Sigmoid colon (tissue), 4 donors: ENCODE measurements around the gene MRM3.

ENCODE experiments used
- POLR2A ChIP-seq, 2 donors: fragments of 450-650 bp; IDR thresholded peaks; one replicate each; pipeline ENCODE4 v1.6.1; 2016; ENCODE audit warnings: antibody characterized with exemption in 2 of 2, mild to moderate bottlenecking in 2 of 2, moderate library complexity in 2 of 2
- POLR2AphosphoS5 ChIP-seq, 4 donors: sonication (generic); formaldehyde crosslinking; IDR thresholded peaks; one replicate each; pipeline ENCODE4 v1.6.1; 2017; ENCODE audit warnings: antibody characterized with exemption in 4 of 4

- TF ChIP-seq POLR2A (IDR thresholded peaks at IDR 0.05): no peak
- TF ChIP-seq POLR2AphosphoS5 (IDR thresholded peaks at IDR 0.05): no peak
These were observed 19.5 kb downstream of the MRM3 start for GRCh38 chr17:801660-802059.
